Effector memory CD8-positive, alpha-beta T cell (primary cell): ENCODE data around the gene ACOXL.
"Not testable (repeated sequence)": the region's sequence is repeated elsewhere in the genome, so short reads cannot be mapped to it uniquely, and the experiment has no call there.

Source experiments
- ATAC-seq: fragments of 150-1000 bp; cut with Tn5 transposase; replicated peaks from 2 replicates; pipeline ENCODE4 v1.10.0; 2021; ENCODE audit warnings: mild to moderate bottlenecking, moderate library complexity
- DNase-seq, 3 experiments: peaks; one replicate each; pipeline ENCODE4 v3.0.0; 2021
- H3K27ac Mint-ChIP-seq, 2 donors: one replicate each; pipeline ENCODE4 v1.8.0; 2022; ENCODE audit warnings: mild to moderate bottlenecking in 2 of 2, mixed read lengths in 2 of 2, moderate library complexity in 2 of 2
- H3K27me3 Mint-ChIP-seq, 2 donors: one replicate each; pipeline ENCODE4 v1.8.0; 2022; ENCODE audit warnings: mixed read lengths in 2 of 2
- H3K36me3 Mint-ChIP-seq: one replicate; pipeline ENCODE4 v1.8.0; 2022; ENCODE audit warnings: mild to moderate bottlenecking, moderate library complexity, mixed read lengths; ENCODE audit not compliant: insufficient read depth
- H3K4me1 Mint-ChIP-seq, 2 donors: one replicate each; pipeline ENCODE4 v1.8.0; 2022; ENCODE audit warnings: low read depth in 2 of 2, mixed read lengths in 2 of 2
- H3K4me3 Mint-ChIP-seq, 2 donors: one replicate each; pipeline ENCODE4 v1.8.0; 2022; ENCODE audit warnings: mild to moderate bottlenecking in 2 of 2, mixed read lengths in 2 of 2, moderate library complexity in 2 of 2
- H3K9me3 Mint-ChIP-seq, 2 donors: one replicate each; pipeline ENCODE4 v1.8.0; 2022; ENCODE audit warnings: mixed read lengths in 2 of 2
- total RNA-seq, 9 experiments: gene quantifications; one replicate each; lab custom pipeline; 2026; lab: John Stamatoyannopoulos, UW

Gene ACOXL
- 0 to 1.4 (median 0.67) reads per million in 9 experiments for total RNA-seq

DNA sequence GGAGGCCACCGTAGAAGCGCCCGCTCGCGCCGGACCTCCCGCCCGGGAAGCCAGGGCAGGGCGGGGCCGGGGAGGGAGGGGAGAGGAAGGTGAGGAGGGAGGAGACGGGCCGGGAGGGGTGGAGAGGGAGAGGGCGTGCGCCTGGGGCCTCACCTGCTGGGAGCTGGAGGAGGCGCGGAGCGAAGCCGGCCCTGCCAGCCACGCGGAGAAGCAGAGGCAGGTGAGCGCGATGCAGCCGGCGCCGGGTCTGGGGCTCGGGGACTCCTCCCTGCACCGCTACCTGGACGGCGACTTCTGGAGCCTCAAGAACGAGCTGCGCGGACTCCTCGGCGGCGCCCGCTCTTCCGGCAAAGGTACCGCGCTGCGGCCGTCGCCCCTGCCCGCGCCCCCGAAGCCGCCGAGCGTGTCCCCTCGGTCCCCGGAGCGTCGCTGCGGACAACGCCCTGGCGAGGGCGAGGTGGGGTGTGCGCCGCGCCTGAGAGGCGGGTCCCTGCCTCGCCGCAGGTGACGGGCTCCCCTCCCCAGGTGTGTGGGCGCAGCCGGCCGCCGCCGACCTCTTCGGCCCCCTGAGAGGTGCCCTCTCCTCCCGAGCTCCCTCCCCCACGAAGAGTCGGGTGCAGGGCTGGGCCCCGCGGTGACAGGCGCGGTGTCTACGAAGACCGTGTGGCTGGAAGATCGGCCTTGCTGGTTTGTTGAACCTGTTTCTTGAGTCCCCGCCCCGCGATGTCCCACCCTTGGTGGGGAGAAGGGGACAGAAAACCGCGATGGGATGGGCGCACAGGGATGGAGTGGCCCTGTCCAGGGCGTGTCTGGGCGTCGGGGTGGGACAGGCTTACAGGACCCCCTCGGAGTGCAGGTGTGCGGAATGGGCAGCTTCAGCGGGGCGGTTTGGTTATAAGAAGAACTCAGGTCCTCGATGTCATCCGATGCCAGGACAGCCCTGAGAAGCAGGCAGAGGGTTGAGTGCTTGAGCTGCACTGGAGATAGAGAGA lies at the start of gene ACOXL:
TSS of gene ACOXL (plus strand) at position 152 of the 992 bp plus-strand sequence. CDS start 35,817 bp downstream, outside the sequence.
- ATAC-seq, result peak; percentile 71
- DNase-seq, result no peak
- H3K27ac Mint-ChIP-seq, result no peak within 1 kb of the TSS
- peak within 1 kb of the TSS; percentile 70 to 82 for H3K4me3 Mint-ChIP-seq
- peaks cover 68 to 86% of the 10 kb centered on the region in 2 donors for H3K27me3 Mint-ChIP-seq
- H3K4me1 Mint-ChIP-seq, result peaks cover 5 to 12% of the 10 kb centered on the region in 2 donors
- no peaks in the 10 kb centered on the region for H3K9me3 Mint-ChIP-seq
- H3K36me3 Mint-ChIP-seq, result no peaks in the 10 kb centered on the region

DNA sequence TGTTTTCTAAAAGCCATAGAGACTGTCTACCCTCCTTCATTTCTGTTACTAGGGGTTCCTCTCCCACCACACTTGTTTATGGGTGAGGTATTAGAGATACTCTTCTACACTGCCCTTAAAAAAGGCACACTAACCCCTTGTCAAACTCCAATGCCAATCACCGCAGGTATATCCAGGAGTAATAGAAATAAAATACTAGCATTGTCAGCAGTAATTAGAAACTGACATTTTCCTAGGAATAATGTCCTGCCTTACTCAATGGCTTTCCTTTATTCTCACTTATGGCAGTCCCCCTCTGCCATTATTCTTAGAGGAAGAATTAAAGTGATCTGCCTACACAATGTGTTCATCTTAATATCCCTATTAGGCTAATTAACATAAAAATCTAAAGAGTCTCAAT lies 49.5 kb upstream of the ACOXL start:
- Mint-ChIP-seq H3K4me3 (no peak overlapping the region), H3K27me3 (no peaks in the 10 kb centered on the region), H3K9me3 (peaks cover 0 to 1% of the 10 kb centered on the region in 2 donors), H3K4me1 (peaks cover 10 to 11% of the 10 kb centered on the region in 2 donors), H3K36me3 (peaks cover 8% of the 10 kb centered on the region), H3K27ac (no peak overlapping the region)
- ATAC-seq (no peak), DNase-seq (no peak)

DNA sequence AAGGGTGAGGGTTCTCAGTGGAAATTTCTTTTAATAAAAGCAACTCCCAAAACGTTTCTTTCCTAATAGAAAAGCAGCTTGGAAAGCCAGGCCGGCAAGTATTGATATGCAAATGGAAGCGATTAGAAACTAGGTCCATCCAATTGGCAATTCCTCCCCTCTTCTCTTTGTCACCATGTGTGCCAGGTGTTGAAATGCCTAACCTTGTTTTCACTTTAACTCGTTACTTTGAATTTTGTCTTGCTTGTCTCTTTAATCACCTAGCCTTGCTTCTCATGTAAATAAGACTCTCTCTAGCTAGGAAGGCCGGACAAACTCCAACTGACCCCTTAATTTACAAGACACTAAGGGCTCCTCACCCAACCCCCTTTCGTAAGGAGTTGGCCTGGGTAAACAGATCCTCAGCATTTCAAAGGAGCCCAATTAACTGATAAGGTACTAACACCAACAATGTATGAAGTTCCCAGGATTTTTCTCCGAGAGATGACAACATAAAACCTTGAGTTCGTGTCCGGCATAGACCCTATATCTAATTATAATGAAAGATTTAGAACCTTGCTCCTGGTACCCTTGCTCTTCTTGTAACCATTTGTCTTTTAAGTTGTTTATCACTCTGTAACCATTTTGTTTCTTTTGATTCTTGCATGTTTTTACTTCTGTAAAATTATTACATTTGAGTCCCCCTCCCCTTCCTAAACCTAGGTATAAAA lies 44.4 kb upstream of the ACOXL start:
- not testable (repeated sequence) for H3K4me1 Mint-ChIP-seq, ATAC-seq, DNase-seq, H3K36me3 Mint-ChIP-seq, H3K4me3 Mint-ChIP-seq, H3K27ac Mint-ChIP-seq, H3K9me3 Mint-ChIP-seq
- H3K27me3 Mint-ChIP-seq, result peaks cover 22 to 34% of the 10 kb centered on the region in 2 donors

DNA sequence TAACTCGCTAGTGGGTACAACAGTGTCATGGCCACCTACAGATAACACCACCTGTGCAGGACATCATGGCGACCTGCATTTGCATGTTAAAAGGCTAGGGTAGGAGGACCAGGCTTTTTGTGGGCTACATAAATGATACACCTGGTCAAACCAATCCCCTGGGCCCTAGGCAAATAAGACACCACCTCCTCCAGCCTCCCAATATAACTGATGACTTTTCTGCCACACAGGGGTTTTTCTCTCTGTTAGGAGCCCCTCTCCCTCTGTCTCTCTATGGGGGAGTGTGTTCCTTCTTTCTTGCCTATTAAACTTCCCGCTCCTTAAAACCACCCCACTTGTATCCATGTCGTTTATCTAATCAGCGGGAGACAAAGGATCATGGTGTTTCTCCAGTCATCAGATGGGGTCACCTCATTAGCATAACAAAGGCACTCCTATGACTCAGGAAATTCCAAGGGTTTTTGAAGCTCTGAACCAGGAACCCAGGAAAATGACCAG lies 43.7 kb upstream of the ACOXL start:
- Mint-ChIP-seq H3K4me3 (no peak overlapping the region), H3K36me3 (no peaks in the 10 kb centered on the region), H3K27ac (no peak overlapping the region), H3K4me1 (no peaks in the 10 kb centered on the region), H3K27me3 (peaks cover 22 to 34% of the 10 kb centered on the region in 2 donors), H3K9me3 (peaks cover 4 to 6% of the 10 kb centered on the region in 2 donors)
- DNase-seq (no peak), ATAC-seq (no peak)

DNA sequence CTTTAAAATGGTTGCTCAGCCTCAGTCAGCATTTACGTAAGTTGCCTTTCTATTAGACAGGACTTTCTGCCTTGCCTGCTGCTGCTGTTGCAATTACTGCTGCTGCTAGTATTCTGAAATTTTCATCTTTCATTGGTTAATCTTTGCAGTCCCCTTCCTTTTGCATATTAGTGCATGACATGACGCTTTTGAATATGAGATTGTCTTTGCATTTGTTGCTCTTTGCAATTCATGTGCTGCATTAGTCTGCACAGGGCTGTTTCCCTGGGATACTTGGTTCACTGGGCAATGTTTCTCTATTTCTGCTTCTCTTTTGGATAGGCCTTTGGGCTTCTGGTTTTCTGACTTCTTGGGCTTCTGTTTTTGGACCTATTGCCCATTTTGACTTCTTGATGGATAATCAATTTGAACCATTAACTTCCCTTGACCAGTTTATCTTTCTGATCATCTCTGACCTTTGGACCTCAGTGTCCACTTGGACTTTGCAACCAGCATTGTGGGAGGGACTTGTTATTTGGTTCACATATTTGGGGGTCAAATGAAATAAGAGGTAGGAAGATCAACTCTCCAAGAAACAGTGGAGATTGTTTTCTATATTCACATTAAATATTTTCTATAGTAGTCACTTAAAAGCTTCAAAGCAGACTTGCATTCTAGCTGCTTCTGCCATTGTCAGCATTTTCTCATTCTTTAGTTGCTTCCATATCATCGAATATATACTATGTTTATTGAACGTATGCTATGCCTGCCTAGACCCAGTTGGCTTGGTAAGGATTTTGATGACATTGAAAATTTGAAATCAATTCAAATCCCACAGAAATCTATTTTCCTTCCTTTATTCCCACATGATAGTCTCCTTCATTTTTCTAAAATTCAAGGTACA lies 42.0 kb upstream of the ACOXL start:
- ATAC-seq, result no peak
- H3K27me3 Mint-ChIP-seq, result peaks cover 31 to 43% of the 10 kb centered on the region in 2 donors
- H3K36me3 Mint-ChIP-seq, result no peaks in the 10 kb centered on the region
- no peak for DNase-seq
- no peak overlapping the region for H3K27ac Mint-ChIP-seq
- no peaks in the 10 kb centered on the region for H3K4me1 Mint-ChIP-seq
- no peak overlapping the region for H3K4me3 Mint-ChIP-seq
- peaks cover 4 to 6% of the 10 kb centered on the region in 2 donors for H3K9me3 Mint-ChIP-seq

DNA sequence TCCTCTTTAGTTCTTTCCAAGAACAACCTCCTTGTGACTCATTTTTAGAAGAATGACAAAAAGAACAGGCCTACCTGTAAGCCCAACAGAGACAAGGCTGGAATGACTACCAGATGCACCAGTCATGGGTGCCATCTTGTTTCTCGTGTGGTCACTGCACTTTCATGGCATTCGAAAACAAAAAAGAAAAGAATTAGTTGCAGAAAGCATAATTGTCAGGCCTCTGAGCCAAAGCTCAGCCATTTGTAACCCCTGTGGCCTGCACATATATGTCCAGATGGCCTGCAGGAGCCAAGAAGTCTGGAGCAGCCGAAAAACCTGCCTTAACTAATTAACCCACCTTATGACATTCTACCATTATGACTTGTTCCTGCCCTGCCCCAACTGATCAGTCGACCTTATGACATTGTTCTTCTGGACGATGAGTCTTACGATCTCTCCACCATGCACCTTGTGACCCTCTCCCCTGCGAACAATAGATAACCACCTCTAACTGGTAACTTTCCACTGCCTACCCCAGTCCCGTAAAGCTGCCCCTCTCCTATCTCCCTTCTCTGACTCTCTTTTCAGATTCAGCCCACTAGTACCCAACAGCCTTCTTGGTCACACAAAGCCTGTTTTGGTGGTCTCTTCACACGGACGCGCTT lies 40.6 kb upstream of the ACOXL start:
- H3K4me3 Mint-ChIP-seq, result no peak overlapping the region
- H3K9me3 Mint-ChIP-seq, result peaks cover 4 to 6% of the 10 kb centered on the region in 2 donors
- H3K27me3 Mint-ChIP-seq, result peaks cover 31 to 44% of the 10 kb centered on the region in 2 donors
- no peak for DNase-seq
- no peaks in the 10 kb centered on the region for H3K4me1 Mint-ChIP-seq
- no peak for ATAC-seq
- no peak overlapping the region for H3K27ac Mint-ChIP-seq
- no peaks in the 10 kb centered on the region for H3K36me3 Mint-ChIP-seq

DNA sequence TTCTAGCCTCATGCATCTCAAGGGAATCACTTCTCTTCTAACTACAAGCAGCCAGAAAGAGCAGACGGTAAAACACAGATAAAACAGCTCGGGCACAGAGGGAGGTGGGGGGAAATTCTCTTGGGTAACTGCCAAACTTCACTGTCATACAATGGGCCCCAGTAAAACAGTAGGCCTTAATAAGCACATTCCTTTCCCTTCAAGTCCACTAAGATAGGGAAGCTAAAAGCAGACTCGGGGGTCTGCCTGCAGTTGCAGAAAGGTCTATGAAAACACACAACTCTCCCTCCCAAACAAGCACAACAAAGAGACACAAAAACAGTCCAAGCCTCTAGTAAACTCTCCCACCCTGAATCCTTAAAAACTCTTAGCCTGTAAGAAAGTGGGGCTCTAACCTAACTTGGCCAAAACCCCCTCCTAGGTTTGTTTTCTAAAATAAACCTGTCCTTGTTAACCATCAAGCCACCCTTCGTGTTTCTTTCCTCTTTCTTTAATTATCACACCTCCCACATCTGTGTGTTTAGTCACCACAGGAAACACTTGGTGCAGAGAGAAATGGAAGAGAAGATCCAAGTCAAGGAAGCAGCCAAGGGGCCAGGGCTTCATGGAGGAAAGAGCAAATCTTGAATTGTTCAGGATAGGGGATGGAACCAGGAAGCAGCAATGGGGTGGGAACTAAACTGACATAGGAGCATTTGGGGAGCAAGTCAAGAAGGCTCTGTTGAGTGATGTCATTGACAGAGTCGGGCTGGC lies 37.1 kb upstream of the ACOXL start:
- H3K9me3 Mint-ChIP-seq, H3K27ac Mint-ChIP-seq, H3K4me3 Mint-ChIP-seq, H3K36me3 Mint-ChIP-seq, DNase-seq, H3K4me1 Mint-ChIP-seq, ATAC-seq: not testable (repeated sequence)
- H3K27me3 Mint-ChIP-seq, result peaks cover 22 to 38% of the 10 kb centered on the region in 2 donors

DNA sequence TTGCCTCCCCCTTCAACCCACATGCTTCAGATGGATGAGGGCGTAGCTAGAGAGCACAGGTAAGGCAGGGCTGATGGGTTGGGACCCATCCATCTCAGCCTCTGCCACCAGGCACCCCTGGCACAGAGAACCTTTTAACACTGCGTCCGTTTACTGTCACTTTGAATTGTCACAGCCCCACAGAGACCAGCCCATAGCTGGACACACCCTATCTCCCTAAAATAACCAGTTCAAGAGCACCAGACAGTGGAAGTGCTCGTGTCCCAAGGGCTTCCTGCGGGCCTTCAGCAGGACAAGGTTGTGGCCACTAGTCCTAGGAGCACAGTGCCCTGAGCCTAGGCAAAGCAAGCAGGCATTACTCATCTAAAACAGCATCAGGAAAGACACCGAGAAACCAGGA lies 34.1 kb upstream of the ACOXL start:
- not testable (repeated sequence) for DNase-seq, H3K4me1 Mint-ChIP-seq, H3K27ac Mint-ChIP-seq, ATAC-seq, H3K4me3 Mint-ChIP-seq, H3K36me3 Mint-ChIP-seq, H3K9me3 Mint-ChIP-seq
- H3K27me3 Mint-ChIP-seq, result peaks cover 9 to 19% of the 10 kb centered on the region in 2 donors

DNA sequence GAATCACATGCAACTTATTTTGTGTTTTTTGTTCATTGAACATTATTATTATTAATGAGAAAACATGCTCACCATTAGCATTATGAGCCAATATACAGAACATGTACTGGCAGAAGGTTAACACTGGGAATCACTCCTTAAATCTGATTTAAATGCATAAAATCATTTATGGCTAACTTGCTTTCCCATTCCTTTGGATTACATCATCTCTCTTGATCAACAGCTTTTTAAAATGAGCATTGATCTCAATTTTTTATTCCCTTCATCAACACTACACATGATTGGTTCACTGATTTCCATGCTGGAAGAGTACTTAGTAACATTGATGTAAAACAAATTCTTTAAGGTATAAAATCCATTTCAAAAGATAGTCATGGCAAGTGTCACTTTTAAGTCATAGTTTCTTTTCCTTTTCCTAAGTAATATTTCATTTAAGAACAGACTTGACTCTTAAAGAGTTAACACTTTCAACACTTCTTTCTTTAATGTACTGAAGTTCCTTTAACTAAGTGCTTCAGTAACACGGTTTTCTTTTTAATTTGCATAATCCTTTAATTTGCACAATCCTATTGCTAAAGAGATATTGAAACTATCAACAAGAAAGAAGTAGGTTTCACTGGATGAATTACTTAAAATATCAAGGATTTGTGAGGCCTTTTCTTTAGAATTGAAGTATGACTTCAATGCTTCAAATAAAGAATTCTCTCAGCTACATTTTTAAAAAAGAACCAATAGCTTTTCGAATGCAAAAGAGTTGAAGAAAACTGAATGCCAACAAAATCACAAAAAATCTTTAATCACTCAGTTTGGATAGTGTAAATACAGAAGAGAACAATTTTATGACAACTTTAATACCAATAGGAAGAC lies 29.6 kb upstream of the ACOXL start:
- Mint-ChIP-seq H3K4me3 (no peak overlapping the region), H3K9me3 (no peaks in the 10 kb centered on the region), H3K27me3 (peaks cover 11 to 14% of the 10 kb centered on the region in 2 donors), H3K36me3 (no peaks in the 10 kb centered on the region), H3K4me1 (no peaks in the 10 kb centered on the region), H3K27ac (no peak overlapping the region)
- DNase-seq (no peak), ATAC-seq (no peak)

DNA sequence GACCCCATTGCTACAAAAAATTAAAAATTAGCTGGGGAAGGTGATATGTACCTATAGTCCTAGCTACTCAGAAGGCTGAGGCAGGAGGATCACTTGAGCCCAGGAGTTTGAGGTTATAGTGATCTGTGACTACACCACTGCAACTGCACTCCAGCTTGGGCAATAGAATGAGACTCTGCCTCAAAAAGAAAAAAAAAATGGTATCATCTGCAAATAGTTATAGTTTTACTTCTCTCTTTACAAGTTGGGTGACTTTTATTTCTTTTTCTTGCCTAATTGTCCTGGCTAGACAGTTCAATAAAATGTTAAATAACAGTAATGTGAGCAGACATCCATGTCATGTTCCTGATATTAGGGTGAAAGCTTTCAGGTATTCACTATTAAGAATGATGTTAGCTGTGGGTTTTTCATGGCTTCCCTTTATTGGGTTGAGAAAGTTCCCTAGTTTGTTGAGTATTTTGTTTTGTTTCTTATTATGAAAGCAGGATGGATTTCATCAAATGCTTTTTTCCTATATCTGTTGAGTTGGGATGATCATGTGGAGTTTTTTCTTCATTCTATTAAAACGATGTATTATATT lies 24.9 kb upstream of the ACOXL start:
- H3K27me3 Mint-ChIP-seq, result peaks cover 33 to 44% of the 10 kb centered on the region in 2 donors
- H3K36me3 Mint-ChIP-seq, result no peaks in the 10 kb centered on the region
- ATAC-seq, result no peak
- H3K27ac Mint-ChIP-seq, result no peak overlapping the region
- no peaks in the 10 kb centered on the region for H3K9me3 Mint-ChIP-seq
- no peaks in the 10 kb centered on the region for H3K4me1 Mint-ChIP-seq
- DNase-seq, result no peak
- no peak overlapping the region for H3K4me3 Mint-ChIP-seq

DNA sequence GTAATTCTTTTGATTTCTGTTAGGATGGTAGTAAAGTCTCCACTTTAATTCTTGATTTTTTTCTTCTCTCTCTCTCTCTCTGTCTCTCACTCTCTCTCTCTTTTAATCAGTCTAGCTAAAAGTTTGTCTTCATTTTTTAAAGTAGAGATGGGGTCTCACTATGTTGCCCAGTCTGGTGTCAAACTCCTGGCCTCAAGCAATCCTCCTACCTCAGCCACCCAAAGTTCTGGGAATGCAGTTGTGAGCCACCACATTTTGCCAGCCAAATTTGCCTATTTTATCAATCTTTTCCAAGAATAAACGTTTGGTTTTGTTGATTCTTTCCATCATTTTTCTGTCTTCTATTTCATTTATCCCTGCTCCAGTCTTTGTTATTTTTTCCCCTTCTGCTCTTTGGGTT lies 23.9 kb upstream of the ACOXL start:
- Mint-ChIP-seq H3K36me3 (no peaks in the 10 kb centered on the region), H3K27ac (no peak overlapping the region), H3K9me3 (no peaks in the 10 kb centered on the region), H3K4me3 (no peak overlapping the region), H3K4me1 (no peaks in the 10 kb centered on the region), H3K27me3 (peaks cover 35 to 52% of the 10 kb centered on the region in 2 donors)
- DNase-seq, result no peak
- ATAC-seq, result no peak
